Esophagus muscularis mucosa (tissue), 4 donors: ENCODE results near the gene ETDC.

Source experiments
- CTCF ChIP-seq, 3 experiments: fragments of 200-600 bp in 2 of 3; fragments of 450-650 bp in 1 of 3; sonication (generic) in 2 of 3; IDR thresholded peaks; one replicate each; pipeline ENCODE4 v1.5.1; 2017 to 2019; ENCODE audit warnings: antibody characterized with exemption in 3 of 3, mild to moderate bottlenecking in 2 of 3, moderate library complexity in 1 of 3
- EP300 ChIP-seq: sonication (generic); formaldehyde crosslinking; IDR thresholded peaks from one replicate; pipeline ENCODE4 v1.6.1; 2017; ENCODE audit warnings: antibody characterized with exemption
- POLR2A ChIP-seq: fragments of 450-650 bp; IDR thresholded peaks from one replicate; pipeline ENCODE4 v1.6.1; 2017; ENCODE audit warnings: antibody characterized with exemption, moderate library complexity, mild to moderate bottlenecking, low read depth
- POLR2AphosphoS5 ChIP-seq, 2 donors: sonication (generic); formaldehyde crosslinking; IDR thresholded peaks; one replicate each; pipeline ENCODE4 v1.6.1; 2017; ENCODE audit warnings: antibody characterized with exemption in 2 of 2

GRCh38 chrX:135295238-135295943 lies 13.9 kb upstream of the ETDC start:
- TF ChIP-seq CTCF (IDR thresholded peaks at IDR 0.05) = peak; percentile 11 to 35 (median 21)
- no peak for TF ChIP-seq EP300
- no peak for TF ChIP-seq POLR2A
- TF ChIP-seq POLR2AphosphoS5 (IDR thresholded peaks at IDR 0.05) = no peak
